OCI-LY1 (cell line): ENCODE data around the gene SLC25A18.

Source experiments
- H2AFZ ChIP-seq: fragments of 200-600 bp; sonication (generic), shearing (Covaris generic); 2 replicates; pipeline ENCODE4 v1.6.0; 2014; ENCODE audit warnings: antibody characterized with exemption, mild to moderate bottlenecking, low read length
- H3F3A ChIP-seq: fragments of 200-600 bp; sonication (generic), shearing (Covaris generic); 2 replicates; pipeline ENCODE4 v1.6.0; 2014; ENCODE audit warnings: mild to moderate bottlenecking, antibody characterized with exemption, low read length, moderate library complexity; ENCODE audit not compliant: insufficient read depth
- H3K27ac ChIP-seq: fragments of 200-600 bp; sonication (generic); 2 replicates; pipeline ENCODE4 v1.5.1; 2014; ENCODE audit warnings: low read length, mixed run types, mild to moderate bottlenecking, low read depth; ENCODE audit not compliant: poor library complexity, severe bottlenecking
- H3K27me3 ChIP-seq: fragments of 200-600 bp; sonication (generic); 2 replicates; pipeline ENCODE4 v1.6.0; 2014; ENCODE audit warnings: antibody characterized with exemption, mild to moderate bottlenecking, low read length, moderate library complexity; ENCODE audit not compliant: insufficient read depth
- H3K36me3 ChIP-seq: fragments of 200-600 bp; sonication (generic); 2 replicates; pipeline ENCODE4 v1.6.1; 2014; ENCODE audit warnings: mild to moderate bottlenecking, antibody characterized with exemption, low read length, moderate library complexity, mixed read lengths; ENCODE audit not compliant: insufficient read depth
- H3K4me1 ChIP-seq: fragments of 200-600 bp; sonication (generic); 2 replicates; pipeline ENCODE4 v1.5.1; 2014; ENCODE audit warnings: mild to moderate bottlenecking, low read length, moderate library complexity; ENCODE audit not compliant: insufficient read depth, severe bottlenecking
- H3K4me2 ChIP-seq: fragments of 200-600 bp; sonication (generic), shearing (Covaris generic); 2 replicates; pipeline ENCODE4 v1.6.1; 2014; ENCODE audit warnings: low read length
- H3K4me3 ChIP-seq: fragments of 200-600 bp; sonication (generic); 2 replicates; pipeline ENCODE4 v1.5.1; 2014; ENCODE audit warnings: low read length, low read depth, mild to moderate bottlenecking, mixed read lengths; ENCODE audit not compliant: poor library complexity, severe bottlenecking
- H3K79me2 ChIP-seq: fragments of 200-600 bp; shearing (Covaris generic); 2 replicates; pipeline ENCODE4 v1.6.1; 2016; ENCODE audit warnings: mixed run types, low read length, mixed read lengths; ENCODE audit not compliant: insufficient read depth
- H3K9ac ChIP-seq: fragments of 200-600 bp; sonication (generic), shearing (Covaris generic); 2 replicates; pipeline ENCODE4 v1.6.1; 2014; ENCODE audit warnings: mild to moderate bottlenecking, low read length, mixed read lengths
- H3K9me2 ChIP-seq: fragments of 200-600 bp; sonication (generic), shearing (Covaris generic); 2 replicates; pipeline ENCODE4 v1.6.1; 2014; ENCODE audit warnings: low read depth, mild to moderate bottlenecking, low read length, mixed read lengths
- H3K9me3 ChIP-seq: fragments of 200-600 bp; shearing (Covaris generic); 2 replicates; pipeline ENCODE4 v1.6.1; 2014; ENCODE audit warnings: low read length, mixed read lengths
- H4K20me1 ChIP-seq: fragments of 200-600 bp; sonication (generic), shearing (Covaris generic); 2 replicates; pipeline ENCODE4 v1.6.0; 2016; ENCODE audit warnings: mild to moderate bottlenecking, low read length; ENCODE audit not compliant: insufficient read depth
- EZH2 ChIP-seq: fragments of 200-600 bp; sonication (generic), shearing (Covaris generic); IDR thresholded peaks from 2 replicates; pipeline ENCODE4 v1.8.0; 2017; ENCODE audit warnings: borderline replicate concordance, mixed run types, mild to moderate bottlenecking, antibody characterized with exemption, low read length, moderate library complexity, mixed read lengths
- TF ChIP-seq, protein P1 (sequence below): fragments of 200-600 bp; sonication (generic), shearing (Covaris generic); IDR thresholded peaks from 2 replicates; pipeline ENCODE4 v1.5.1; 2017; ENCODE audit warnings: mild to moderate bottlenecking, antibody characterized with exemption, low read length, moderate library complexity, mixed read lengths

The SLC25A18 gene

GRCh38 chr22:17549183-17549582 lies 14.1 kb upstream of the SLC25A18 start:
- Histone ChIP-seq H3K4me2 (no peak overlapping the region), H3K9ac (no peak overlapping the region), H3K79me2 (no peaks in the 10 kb centered on the region), H2AFZ (no peak overlapping the region), H3K9me3 (no peaks in the 10 kb centered on the region), H3K4me1 (no peaks in the 10 kb centered on the region), H3K27ac (no peak overlapping the region), H3K9me2 (no peaks in the 10 kb centered on the region), H3K4me3 (no peak overlapping the region), H3F3A (no peaks in the 10 kb centered on the region), H3K27me3 (no peaks in the 10 kb centered on the region), H4K20me1 (no peaks in the 10 kb centered on the region), H3K36me3 (no peaks in the 10 kb centered on the region)
- no peak for TF ChIP-seq EZH2
- TF ChIP-seq, protein P1, sequence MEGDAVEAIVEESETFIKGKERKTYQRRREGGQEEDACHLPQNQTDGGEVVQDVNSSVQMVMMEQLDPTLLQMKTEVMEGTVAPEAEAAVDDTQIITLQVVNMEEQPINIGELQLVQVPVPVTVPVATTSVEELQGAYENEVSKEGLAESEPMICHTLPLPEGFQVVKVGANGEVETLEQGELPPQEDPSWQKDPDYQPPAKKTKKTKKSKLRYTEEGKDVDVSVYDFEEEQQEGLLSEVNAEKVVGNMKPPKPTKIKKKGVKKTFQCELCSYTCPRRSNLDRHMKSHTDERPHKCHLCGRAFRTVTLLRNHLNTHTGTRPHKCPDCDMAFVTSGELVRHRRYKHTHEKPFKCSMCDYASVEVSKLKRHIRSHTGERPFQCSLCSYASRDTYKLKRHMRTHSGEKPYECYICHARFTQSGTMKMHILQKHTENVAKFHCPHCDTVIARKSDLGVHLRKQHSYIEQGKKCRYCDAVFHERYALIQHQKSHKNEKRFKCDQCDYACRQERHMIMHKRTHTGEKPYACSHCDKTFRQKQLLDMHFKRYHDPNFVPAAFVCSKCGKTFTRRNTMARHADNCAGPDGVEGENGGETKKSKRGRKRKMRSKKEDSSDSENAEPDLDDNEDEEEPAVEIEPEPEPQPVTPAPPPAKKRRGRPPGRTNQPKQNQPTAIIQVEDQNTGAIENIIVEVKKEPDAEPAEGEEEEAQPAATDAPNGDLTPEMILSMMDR, result no peak

GRCh38 chr22:17549655-17550054 lies 13.6 kb upstream of the SLC25A18 start:
- no peaks in the 10 kb centered on the region for H4K20me1 ChIP-seq
- no peaks in the 10 kb centered on the region for H3F3A ChIP-seq
- no peak overlapping the region for H3K4me3 ChIP-seq
- H3K36me3 ChIP-seq, result no peaks in the 10 kb centered on the region
- H3K4me2 ChIP-seq, result no peak overlapping the region
- TF ChIP-seq, protein P1, result no peak
- no peak for TF ChIP-seq EZH2
- no peaks in the 10 kb centered on the region for H3K4me1 ChIP-seq
- no peak overlapping the region for H3K9ac ChIP-seq
- H3K79me2 ChIP-seq, result no peaks in the 10 kb centered on the region
- no peaks in the 10 kb centered on the region for H3K27me3 ChIP-seq
- H3K9me3 ChIP-seq, result no peaks in the 10 kb centered on the region
- no peak overlapping the region for H3K27ac ChIP-seq
- no peaks in the 10 kb centered on the region for H3K9me2 ChIP-seq
- no peak overlapping the region for H2AFZ ChIP-seq

DNA sequence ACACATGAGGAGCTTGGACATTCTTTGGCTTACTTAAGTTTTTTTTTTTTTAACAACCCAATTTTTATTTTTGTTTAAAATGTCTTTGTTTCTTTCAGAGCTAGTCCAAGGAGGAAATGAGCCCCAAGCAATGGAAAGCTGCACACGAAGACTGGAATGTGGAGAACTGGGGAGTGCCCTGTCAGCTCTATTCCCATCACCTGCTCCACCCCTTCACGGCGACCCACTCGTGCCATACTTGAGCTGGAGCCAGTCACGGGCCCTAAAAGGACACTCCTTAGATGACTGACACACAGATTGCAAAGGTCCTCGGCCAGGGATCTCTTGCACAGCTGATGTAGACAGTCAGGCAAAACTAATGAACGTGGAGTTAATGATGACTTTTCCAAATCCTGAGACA lies 10.6 kb upstream of the SLC25A18 start:
- Histone ChIP-seq H3K4me2 (no peak overlapping the region), H3K9me2 (no peaks in the 10 kb centered on the region), H3K27me3 (no peaks in the 10 kb centered on the region), H3K9me3 (no peaks in the 10 kb centered on the region), H3K4me3 (no peak overlapping the region), H2AFZ (no peak overlapping the region), H3K36me3 (no peaks in the 10 kb centered on the region), H3K27ac (no peak overlapping the region), H4K20me1 (no peaks in the 10 kb centered on the region), H3K4me1 (no peaks in the 10 kb centered on the region), H3F3A (no peaks in the 10 kb centered on the region), H3K79me2 (no peaks in the 10 kb centered on the region), H3K9ac (no peak overlapping the region)
- no peak for TF ChIP-seq EZH2
- TF ChIP-seq, protein P1, result no peak
